Measurements from ENCODE around the gene EVC. TPM values are rescaled to one million over a fixed set of nuclear protein-coding genes. Genes with fewer than 3 reads are reported as not detected.

EVC gene
- total and polyA plus RNA-seq, 2 of the 4 experiments (the other 2 are of a cell fraction), result 16.8 to 18.9 TPM

GRCh38 chr4:5785806-5786680 lies 75.0 kb downstream of the EVC start:
- H3K9ac ChIP-seq (ENCODE audit: low read depth, low read length), result no peak overlapping the region
- H2BK20ac ChIP-seq (ENCODE audit: low read depth, low read length), result no peak overlapping the region
- H2BK15ac ChIP-seq (ENCODE audit: low read depth, low read length), result no peak overlapping the region
- ATAC-seq (ENCODE audit: low read depth) (peak; percentile 53), DNase-seq (peak; percentile 92)
- H3K9me1 ChIP-seq (ENCODE audit: insufficient read depth, low read length), result peaks cover 17% of the 10 kb centered on the region
- H3K4me3 ChIP-seq (ENCODE audit: insufficient read depth, low read depth, low read length), result no peak overlapping the region
- H3K79me1 ChIP-seq (ENCODE audit: low read depth in 1 of 2, low read length in 2 of 2), result peaks cover 9 to 32% of the 10 kb centered on the region in 2 experiments
- peaks cover 9% of the 10 kb centered on the region for H3K4me1 ChIP-seq (ENCODE audit: control insufficient read depth, insufficient read depth, low read length)
- no peak overlapping the region for H2AK5ac ChIP-seq (ENCODE audit: low read depth, low read length)
- no peak overlapping the region for H4K5ac ChIP-seq (ENCODE audit: low read depth, low read length)
- H4K91ac ChIP-seq (ENCODE audit: insufficient read depth, low read depth, low read length), result no peak overlapping the region
- ChIA-PET CTCF (interaction anchor here (0.6 to 0.7 kb wide), 2 partner anchors 25 to 629 kb away, joined by 3 to 4 read pairs; no protein-coding TSS in a partner anchor), POLR2A (ENCODE audit: unreplicated experiment) (interaction anchor here (1.2 kb wide), 1 partner anchor 38 kb away, joined by 3 read pairs; no protein-coding TSS in a partner anchor)
- peak overlapping the region; percentile 59 for H2BK5ac ChIP-seq (ENCODE audit: low read depth, low read length, poor library complexity, severe bottlenecking)
- in situ Hi-C loops (cut with MboI; ENCODE audit: low sequenced_read_pairs) (no loop called here), intact Hi-C loops (cut with micrococcal nuclease) (no loop called here), dilution Hi-C loops (cut with HindIII; ENCODE audit: low sequenced_read_pairs, unreplicated experiment) (no loop called here)
- no peaks in the 10 kb centered on the region; the same call in 1 of the 2 replicates for H4K20me1 ChIP-seq (ENCODE audit: insufficient read depth, low read length)
- H4K8ac ChIP-seq (ENCODE audit: low read depth in 2 of 2, low read length in 2 of 2), result no peak overlapping the region
- WGBS, 2 experiments (ENCODE audit: extremely low coverage in 2 of 2, insufficient read length in 1 of 2), result no CpG with 5 or more reads among the region's 9 CpGs
- TF ChIP-seq CEBPB (IDR thresholded peaks at IDR 0.05; ENCODE audit: low read depth, low read length), result peak; percentile 79
- peak; percentile 29; the same call in 1 of the 2 replicates for TF ChIP-seq FOS (IDR thresholded peaks at IDR 0.05; ENCODE audit: low read depth, low read length)
- TF ChIP-seq RAD21 (IDR thresholded peaks at IDR 0.05; ENCODE audit: low read length), result no peak
- TF ChIP-seq RFX5 (IDR thresholded peaks at IDR 0.05; ENCODE audit: low read depth, low read length), result no peak
- no peak for TF ChIP-seq USF2 (IDR thresholded peaks at IDR 0.05; ENCODE audit: low read depth, low read length)
- TF ChIP-seq BHLHE40 (IDR thresholded peaks at IDR 0.05; ENCODE audit: low read depth, low read length), result no peak
- no peak for TF ChIP-seq CHD1 (IDR thresholded peaks at IDR 0.05; ENCODE audit: low read depth, low read length)
- TF ChIP-seq, protein P1, sequence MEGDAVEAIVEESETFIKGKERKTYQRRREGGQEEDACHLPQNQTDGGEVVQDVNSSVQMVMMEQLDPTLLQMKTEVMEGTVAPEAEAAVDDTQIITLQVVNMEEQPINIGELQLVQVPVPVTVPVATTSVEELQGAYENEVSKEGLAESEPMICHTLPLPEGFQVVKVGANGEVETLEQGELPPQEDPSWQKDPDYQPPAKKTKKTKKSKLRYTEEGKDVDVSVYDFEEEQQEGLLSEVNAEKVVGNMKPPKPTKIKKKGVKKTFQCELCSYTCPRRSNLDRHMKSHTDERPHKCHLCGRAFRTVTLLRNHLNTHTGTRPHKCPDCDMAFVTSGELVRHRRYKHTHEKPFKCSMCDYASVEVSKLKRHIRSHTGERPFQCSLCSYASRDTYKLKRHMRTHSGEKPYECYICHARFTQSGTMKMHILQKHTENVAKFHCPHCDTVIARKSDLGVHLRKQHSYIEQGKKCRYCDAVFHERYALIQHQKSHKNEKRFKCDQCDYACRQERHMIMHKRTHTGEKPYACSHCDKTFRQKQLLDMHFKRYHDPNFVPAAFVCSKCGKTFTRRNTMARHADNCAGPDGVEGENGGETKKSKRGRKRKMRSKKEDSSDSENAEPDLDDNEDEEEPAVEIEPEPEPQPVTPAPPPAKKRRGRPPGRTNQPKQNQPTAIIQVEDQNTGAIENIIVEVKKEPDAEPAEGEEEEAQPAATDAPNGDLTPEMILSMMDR (conservative IDR thresholded peaks at IDR 0.05; ENCODE audit: low read depth, low read length), result no peak
- TF ChIP-seq NFE2L2 (IDR thresholded peaks at IDR 0.05; ENCODE audit: low read depth, low read length), result no peak
- no peaks in the 10 kb centered on the region for H3K9me3 ChIP-seq (ENCODE audit: control insufficient read depth, insufficient read depth, low read length)
- no peak overlapping the region for H3K4ac ChIP-seq (ENCODE audit: low read depth, low read length)
- H3K18ac ChIP-seq (ENCODE audit: low read depth, low read length), result no peak overlapping the region
- H3K4me2 ChIP-seq (ENCODE audit: low read depth, low read length), result no peak overlapping the region
- no peak overlapping the region for H2AFZ ChIP-seq (replicated peaks; ENCODE audit: low read length, poor library complexity)
- H3K23ac ChIP-seq (ENCODE audit: low read depth, low read length), result no peak overlapping the region
- H2BK120ac ChIP-seq (ENCODE audit: low read depth, low read length), result no peak overlapping the region
- no peak overlapping the region for H3K56ac ChIP-seq (ENCODE audit: extremely low read depth, insufficient read depth, low read length)
- H2AK9ac ChIP-seq (replicated peaks; ENCODE audit: low read depth, low read length, poor library complexity), result no peak overlapping the region
- peaks cover 50% of the 10 kb centered on the region for H3K36me3 ChIP-seq (ENCODE audit: control insufficient read depth, insufficient read depth, low read length)
- BruUV-seq (replicated peaks), result TSS peak; percentile 7
- no peaks in the 10 kb centered on the region for H3K27me3 ChIP-seq (ENCODE audit: control insufficient read depth, insufficient read depth, low read length)
- peak overlapping the region; percentile 48; the same call in 1 of the 2 replicates for H3K14ac ChIP-seq (replicated peaks; ENCODE audit: low read depth, low read length)
- H3K27ac ChIP-seq (ENCODE audit: insufficient read depth, low read length), result peak overlapping the region; percentile 32; the same call in 1 of the 2 replicates

Data from IMR-90 (cell line).